HG03103 (cell line): ENCODE results near the gene PTGR3.

Experiments used
- ATAC-seq: cut with Tn5 transposase; IDR thresholded peaks from one replicate; pipeline ENCODE4 v1.9.1; 2021; ENCODE audit warnings: low read depth; ENCODE audit not compliant: unreplicated experiment

The PTGR3 gene

GRCh38 chr18:75172299-75173124 lies 36.4 kb downstream of the PTGR3 start:
- peak; percentile 18 for ATAC-seq

DNA sequence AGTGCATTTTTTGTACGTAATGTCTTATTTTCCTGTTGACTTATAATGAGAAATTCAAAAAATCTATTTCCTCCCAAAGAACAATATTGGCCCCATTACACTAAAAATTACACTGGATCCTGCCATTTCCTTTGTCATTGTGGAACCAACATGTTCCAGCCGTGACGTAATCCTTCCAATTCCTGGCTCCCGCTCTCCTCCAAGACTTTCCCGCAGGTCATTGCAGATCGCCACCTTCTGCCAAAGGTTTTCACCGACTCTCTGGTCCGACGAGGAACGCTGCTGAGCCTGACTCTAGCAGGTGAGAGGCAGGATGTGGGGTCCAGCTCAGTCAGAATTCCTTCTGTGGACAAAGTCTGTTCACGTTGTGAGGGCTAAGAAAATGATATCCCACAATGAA lies 38.0 kb downstream of the PTGR3 start:
- ATAC-seq: no peak

GRCh38 chr18:75170022-75170789 lies 38.7 kb downstream of the PTGR3 start:
- ATAC-seq: no peak

DNA sequence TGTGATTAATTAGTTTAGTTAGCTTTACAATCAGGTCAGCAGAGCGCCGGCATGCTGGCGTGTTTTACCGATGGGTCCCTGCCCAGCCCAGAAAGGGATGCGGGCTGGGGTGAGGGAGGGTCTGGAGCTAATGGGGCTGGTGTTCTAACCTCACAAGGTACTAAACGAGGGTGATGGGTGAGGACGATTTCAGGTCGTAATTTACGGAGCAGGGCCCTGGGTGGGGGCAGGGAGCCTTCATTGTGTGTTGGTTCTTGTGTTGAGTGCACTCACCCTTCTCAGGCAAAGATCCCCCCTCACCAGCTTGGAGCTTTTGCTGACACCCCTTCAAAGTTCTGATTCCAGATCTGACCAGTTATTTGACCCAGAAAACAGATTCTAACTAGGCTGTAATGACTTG lies 39.5 kb downstream of the PTGR3 start:
- ATAC-seq: no peak

DNA sequence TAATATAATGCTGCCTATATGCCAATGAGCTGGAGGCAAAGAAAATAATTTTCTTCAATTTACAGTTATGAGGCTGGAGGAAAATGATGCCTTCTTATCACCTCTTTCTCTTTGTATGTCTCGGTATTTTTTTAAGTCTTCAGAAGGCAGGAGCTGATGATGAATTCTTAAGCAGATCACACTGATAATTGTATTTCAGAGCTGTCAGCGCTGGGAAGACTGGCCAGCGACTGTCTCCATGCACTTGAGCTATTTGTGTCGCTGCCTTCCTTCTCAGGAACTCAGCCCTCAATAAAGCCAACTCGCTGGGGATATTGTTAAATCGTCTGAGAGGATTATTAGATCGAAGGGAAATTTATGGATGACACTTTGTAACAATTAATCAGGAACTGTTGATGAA lies 40.3 kb downstream of the PTGR3 start:
- ATAC-seq: no peak

GRCh38 chr18:75167759-75168618 lies 41.0 kb downstream of the PTGR3 start:
- no peak for ATAC-seq

GRCh38 chr18:75167137-75167536 lies 41.8 kb downstream of the PTGR3 start:
- no peak for ATAC-seq

GRCh38 chr18:75165926-75166325 lies 43.0 kb downstream of the PTGR3 start:
- no peak for ATAC-seq

GRCh38 chr18:75164479-75164878 lies 44.5 kb downstream of the PTGR3 start:
- ATAC-seq: no peak

DNA sequence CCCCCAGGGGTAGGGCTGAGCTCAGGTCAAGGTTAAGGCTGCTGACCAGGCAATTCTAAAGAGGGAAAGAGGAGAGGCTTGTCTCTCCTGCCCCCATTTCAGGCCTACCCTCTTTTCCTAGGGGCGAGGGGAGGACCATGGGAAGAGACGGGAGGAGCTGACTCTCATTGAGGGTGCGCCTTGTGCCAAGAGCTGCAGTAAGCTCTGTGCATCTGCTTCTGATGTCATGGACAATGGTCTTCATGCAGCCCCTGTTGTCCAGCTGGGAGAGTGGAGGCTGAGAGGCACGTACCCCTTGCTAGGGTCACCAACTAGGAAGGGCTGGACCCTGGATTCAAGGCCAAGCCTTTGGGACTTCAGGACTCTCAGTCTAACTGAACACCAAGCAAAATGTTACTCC lies 45.2 kb downstream of the PTGR3 start:
- ATAC-seq: no peak

DNA sequence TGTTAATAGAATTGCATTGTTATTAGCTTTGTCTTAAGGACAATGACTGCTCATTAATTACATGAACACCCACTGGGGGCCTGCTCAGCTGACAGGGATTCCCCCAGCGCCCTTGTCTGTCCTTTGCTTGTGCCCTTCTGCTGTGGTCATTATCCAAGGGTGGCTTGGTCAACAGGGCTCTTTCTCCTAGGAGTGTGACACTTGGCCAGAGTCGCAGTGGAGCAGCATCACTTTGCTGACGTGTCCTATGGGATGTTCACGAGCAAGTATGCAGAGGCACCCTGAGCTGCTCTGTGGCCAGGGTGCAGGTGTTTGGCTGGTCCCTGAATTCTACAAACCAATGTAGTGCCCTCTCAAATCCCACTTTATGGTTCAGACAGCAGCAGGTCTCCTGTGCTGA lies 46.0 kb downstream of the PTGR3 start:
- no peak for ATAC-seq

- no peak for ATAC-seq
These were observed 46.5 kb downstream of the PTGR3 start for GRCh38 chr18:75162467-75162866.

GRCh38 chr18:75161256-75162028 lies 47.5 kb downstream of the PTGR3 start:
- ATAC-seq: peak; percentile 46

GRCh38 chr18:75160364-75160763 lies 48.6 kb downstream of the PTGR3 start:
- no peak for ATAC-seq

GRCh38 chr18:75159646-75160356 lies 49.1 kb downstream of the PTGR3 start:
- no peak for ATAC-seq

GRCh38 chr18:75159238-75159518 lies 49.8 kb downstream of the PTGR3 start:
- no peak for ATAC-seq
